Hair follicle dermal papilla cell (primary cell): Measurements from ENCODE around the gene PYCARD. TPM values are rescaled to one million over a fixed set of nuclear protein-coding genes. Genes with fewer than 3 reads are reported as not detected.

ENCODE experiments used
- small RNA-seq: library from RNA; depleted of rRNA; stranded (forward); fragments of <200 nt; gene quantifications from one replicate; pipeline ENCODE3, GENCODE V24; 2012
- total RNA-seq: library from RNA; depleted of rRNA; stranded (reverse); fragments of >200 nt; gene quantifications from 2 replicates; pipeline ENCODE4 v1.2.3, GENCODE V29; 2012

PYCARD gene
- 29.9 and 39.4 TPM in 2 replicates for total RNA-seq

GRCh38 chr16:31202414-31203375 lies at the start of gene PYCARD:
PYCARD (minus strand) TSS chr16:31202760; CDS start chr16:31202690, 70 bp downstream.

GRCh38 chr16:31216422-31217135 lies 14.0 kb upstream of the PYCARD start, which contains the start of gene PYDC1:
PYDC1 (minus strand) TSS chr16:31217135; CDS start chr16:31217028, 107 bp downstream.

GRCh38 chr16:31213877-31214707 lies 11.5 kb upstream of the PYCARD start, which contains the start of gene TRIM72:
TRIM72 (plus strand) TSS chr16:31214119; CDS start chr16:31214739, 620 bp downstream.

GRCh38 chr16:31179747-31180459 lies 22.7 kb downstream of the PYCARD start, which contains the start of gene FUS:
FUS (plus strand) TSS chr16:31180139; CDS start chr16:31180215, 76 bp downstream.

Small RNA genes lying within 50 kb of the gene (small RNA-seq; reads per million reads assigned to genes)
- gene AC009088.4 (not detected), gene NDUFA3P6 (not detected)

Other genes with a start within 250 kb of the PYCARD start
- gene SETD1A, start 245.0 kb downstream of the PYCARD start, total RNA-seq: 2.7 and 8.1 TPM in 2 replicates
- 52.1 and 60.4 TPM in 2 replicates for gene HSD3B7, start 217.6 kb downstream of the PYCARD start, total RNA-seq
- gene STX1B, start 192.1 kb downstream of the PYCARD start, total RNA-seq: 0.97 and 2.3 TPM in 2 replicates
- 17.4 and 22.0 TPM in 2 replicates for gene STX4, start 169.2 kb downstream of the PYCARD start, total RNA-seq
- gene ZNF668, start 128.5 kb downstream of the PYCARD start, total RNA-seq: 31.3 and 34.0 TPM in 2 replicates
- 19.6 and 20.4 TPM in 2 replicates for gene ZNF646, start 128.3 kb downstream of the PYCARD start, total RNA-seq
- gene PRSS53, start 113.8 kb downstream of the PYCARD start, total RNA-seq: 4.2 and 5.5 TPM in 2 replicates
- gene VKORC1, start 108.0 kb downstream of the PYCARD start, total RNA-seq: 105 and 137 TPM in 2 replicates
- gene BCKDK, start 94.4 kb downstream of the PYCARD start, total RNA-seq: 34.4 and 36.1 TPM in 2 replicates
- 33.2 and 35.9 TPM in 2 replicates for gene KAT8, start 85.1 kb downstream of the PYCARD start, total RNA-seq
- 0.16 TPM in 1 of 2 replicates, not detected in the other for gene PRSS8, start 67.0 kb downstream of the PYCARD start, total RNA-seq
- 2.1 TPM in 1 of 2 replicates, not detected in the other for gene PRSS36, start 52.7 kb downstream of the PYCARD start, total RNA-seq
- 49.4 and 53.2 TPM in 2 replicates for gene FUS, start 22.6 kb downstream of the PYCARD start, total RNA-seq
- gene TRIM72, start 11.4 kb upstream of the PYCARD start, total RNA-seq: not detected in 2 replicates
- gene PYDC1, start 14.4 kb upstream of the PYCARD start, total RNA-seq: not detected in 2 replicates
- gene ITGAM, start 57.2 kb upstream of the PYCARD start, total RNA-seq: not detected in 2 replicates
- not detected in 2 replicates for gene ITGAX, start 152.4 kb upstream of the PYCARD start, total RNA-seq
- gene ITGAD, start 190.6 kb upstream of the PYCARD start, total RNA-seq: not detected in 2 replicates
- not detected in 2 replicates for gene COX6A2, start 225.6 kb upstream of the PYCARD start, total RNA-seq
- 1.3 and 2.3 TPM in 2 replicates for gene ZNF843, start 240.0 kb upstream of the PYCARD start, total RNA-seq